Measurements from ENCODE around the gene KCNH3. TPM values are rescaled to one million over a fixed set of nuclear protein-coding genes. Genes with fewer than 3 reads are reported as not detected.

The KCNH3 gene
- total and polyA plus RNA-seq, 2 donors from 2014 or later: 1.4 to 2.8 TPM

DNA sequence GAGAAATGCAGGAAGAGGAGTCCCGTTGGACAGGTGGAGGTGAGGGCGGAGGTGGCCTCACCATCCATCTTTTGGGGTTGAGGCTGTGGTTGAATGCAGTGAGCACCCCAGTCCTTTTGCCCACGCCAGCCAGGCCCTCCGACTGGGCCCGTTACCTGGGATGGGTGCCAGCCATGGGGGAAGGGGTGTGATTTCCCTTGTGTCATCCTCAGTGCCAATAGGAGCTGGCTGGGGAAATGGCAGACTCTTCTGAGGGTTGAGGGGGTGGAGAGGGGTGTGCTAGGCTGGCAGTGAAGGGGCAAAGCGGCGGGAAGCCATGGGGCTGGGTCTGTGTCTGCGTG is 9.6 kb downstream of the KCNH3 start:
- no peaks in the 10 kb centered on the region for H3K36me3 ChIP-seq (ENCODE audit: control insufficient read depth in 2 of 3, insufficient read depth in 3 of 3, low read length in 3 of 3)
- H3K9me3 ChIP-seq (ENCODE audit: control insufficient read depth in 2 of 3, insufficient read depth in 1 of 3, low read length in 3 of 3): no peaks in the 10 kb centered on the region
- peaks cover 0 to 11% (median 0%) of the 10 kb centered on the region in 3 donors for H3K4me1 ChIP-seq (ENCODE audit: control insufficient read depth in 2 of 3, insufficient read depth in 2 of 3, low read depth in 1 of 3, low read length in 3 of 3)
- FAIRE-seq: no peak
- intact Hi-C loops (cut with DNase I): no loop called here
- H3K27me3 ChIP-seq (ENCODE audit: control insufficient read depth, insufficient read depth, low read length): peaks cover 5% of the 10 kb centered on the region
- H3K27ac ChIP-seq (ENCODE audit: low read depth in 2 of 2, low read length in 2 of 2): no peak overlapping the region
- no peak overlapping the region for H3K9ac ChIP-seq (ENCODE audit: low read length in 3 of 3)
- H3K4me3 ChIP-seq (ENCODE audit: low read length in 3 of 3): peak overlapping the region in 1 of 3 donors; percentile 39
- no peak for DNase-seq
- TF ChIP-seq CTCF (IDR thresholded peaks at IDR 0.05; ENCODE audit: borderline replicate concordance, extremely low read depth, insufficient read depth): no peak

DNA sequence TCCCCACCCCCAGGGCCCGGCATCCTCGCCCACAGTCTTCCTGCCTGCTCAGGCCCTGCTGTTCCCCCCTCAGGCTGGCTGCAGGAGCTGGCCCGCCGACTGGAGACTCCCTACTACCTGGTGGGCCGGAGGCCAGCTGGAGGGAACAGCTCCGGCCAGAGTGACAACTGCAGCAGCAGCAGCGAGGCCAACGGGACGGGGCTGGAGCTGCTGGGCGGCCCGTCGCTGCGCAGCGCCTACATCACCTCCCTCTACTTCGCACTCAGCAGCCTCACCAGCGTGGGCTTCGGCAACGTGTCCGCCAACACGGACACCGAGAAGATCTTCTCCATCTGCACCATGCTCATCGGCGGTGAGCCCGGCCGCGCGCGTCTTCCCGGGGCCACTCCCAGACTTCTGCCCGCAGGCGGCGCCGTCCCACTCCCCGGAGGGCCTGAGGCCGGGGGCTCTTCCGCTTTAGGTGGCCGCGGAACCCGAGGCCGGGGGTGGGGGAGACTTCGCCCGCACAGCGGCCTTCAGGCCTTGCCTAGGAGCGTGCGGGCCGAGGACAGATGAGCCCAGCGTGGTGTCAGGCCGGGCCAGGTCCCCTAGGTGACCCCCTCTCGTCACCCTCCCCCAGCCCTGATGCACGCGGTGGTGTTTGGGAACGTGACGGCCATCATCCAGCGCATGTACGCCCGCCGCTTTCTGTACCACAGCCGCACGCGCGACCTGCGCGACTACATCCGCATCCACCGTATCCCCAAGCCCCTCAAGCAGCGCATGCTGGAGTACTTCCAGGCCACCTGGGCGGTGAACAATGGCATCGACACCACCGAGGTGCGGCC is 10.2 kb downstream of the KCNH3 start:
- H3K27me3 ChIP-seq (ENCODE audit: control insufficient read depth, insufficient read depth, low read length): peaks cover 3% of the 10 kb centered on the region
- intact Hi-C loops (cut with DNase I): no loop called here

DNA sequence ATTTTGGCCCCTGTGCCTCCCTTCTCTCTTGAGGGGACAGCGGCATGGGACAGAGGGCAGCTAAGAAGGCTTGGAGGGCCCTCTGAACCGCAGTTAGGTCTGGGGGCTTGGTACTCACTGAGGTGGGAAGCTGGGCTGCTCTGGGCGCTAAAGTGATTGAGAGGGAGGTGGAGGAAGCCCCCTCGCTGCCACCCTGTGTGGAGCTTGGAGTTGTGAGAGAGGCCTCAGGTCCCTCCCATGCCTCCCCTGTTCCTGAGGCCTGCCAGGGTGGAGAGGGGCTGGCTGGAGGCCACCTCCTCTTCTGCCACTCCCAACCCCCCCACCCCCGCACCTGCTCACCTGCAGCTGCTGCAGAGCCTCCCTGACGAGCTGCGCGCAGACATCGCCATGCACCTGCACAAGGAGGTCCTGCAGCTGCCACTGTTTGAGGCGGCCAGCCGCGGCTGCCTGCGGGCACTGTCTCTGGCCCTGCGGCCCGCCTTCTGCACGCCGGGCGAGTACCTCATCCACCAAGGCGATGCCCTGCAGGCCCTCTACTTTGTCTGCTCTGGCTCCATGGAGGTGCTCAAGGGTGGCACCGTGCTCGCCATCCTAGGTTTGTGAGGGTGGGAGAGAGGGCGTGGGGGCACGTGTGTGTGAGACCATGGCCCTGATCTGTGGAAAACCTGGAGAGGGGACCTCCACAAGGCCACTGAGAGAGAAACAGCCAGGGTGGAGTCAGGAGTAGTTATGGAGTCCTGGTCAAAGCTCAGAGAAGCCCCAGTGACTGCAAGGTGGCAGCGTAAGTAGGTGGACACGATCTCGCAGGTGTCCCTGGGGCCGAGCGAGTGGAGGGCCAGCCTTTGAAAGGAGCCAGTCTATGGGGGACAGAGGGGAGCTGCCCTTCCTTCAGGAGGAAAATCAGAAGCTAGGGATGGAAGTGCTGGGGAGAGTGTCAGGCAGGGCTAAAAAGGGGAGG is 11.2 kb downstream of the KCNH3 start:
- Histone ChIP-seq H3K4me1 (ENCODE audit: control insufficient read depth in 2 of 3, insufficient read depth in 2 of 3, low read depth in 1 of 3, low read length in 3 of 3) (peaks cover 0 to 11% (median 0%) of the 10 kb centered on the region in 3 donors), H3K27ac (ENCODE audit: low read depth in 2 of 2, low read length in 2 of 2) (no peak overlapping the region), H3K36me3 (ENCODE audit: control insufficient read depth in 2 of 3, insufficient read depth in 3 of 3, low read length in 3 of 3) (no peaks in the 10 kb centered on the region), H3K9ac (ENCODE audit: low read length in 3 of 3) (no peak overlapping the region), H3K27me3 (ENCODE audit: control insufficient read depth, insufficient read depth, low read length) (peaks cover under 1% of the 10 kb centered on the region), H3K9me3 (ENCODE audit: control insufficient read depth in 2 of 3, insufficient read depth in 1 of 3, low read length in 3 of 3) (no peaks in the 10 kb centered on the region), H3K4me3 (ENCODE audit: low read length in 3 of 3) (no peak overlapping the region)
- TF ChIP-seq CTCF (IDR thresholded peaks at IDR 0.05; ENCODE audit: borderline replicate concordance, extremely low read depth, insufficient read depth): no peak
- no peak for FAIRE-seq
- intact Hi-C loops (cut with DNase I): no loop called here
- DNase-seq: peak in 2 of 5 donors; percentile 9 to 73

More for the DNA sequence above, 10.2 kb downstream of the KCNH3 start:
- Histone ChIP-seq H3K9me3 (ENCODE audit: control insufficient read depth in 2 of 3, insufficient read depth in 1 of 3, low read length in 3 of 3) (no peaks in the 10 kb centered on the region), H3K27ac (ENCODE audit: low read depth in 2 of 2, low read length in 2 of 2) (no peak overlapping the region), H3K36me3 (ENCODE audit: control insufficient read depth in 2 of 3, insufficient read depth in 3 of 3, low read length in 3 of 3) (no peaks in the 10 kb centered on the region), H3K4me1 (ENCODE audit: control insufficient read depth in 2 of 3, insufficient read depth in 2 of 3, low read depth in 1 of 3, low read length in 3 of 3) (peaks cover 0 to 11% (median 0%) of the 10 kb centered on the region in 3 donors), H3K9ac (ENCODE audit: low read length in 3 of 3) (peak overlapping the region in 1 of 3 donors; percentile 42), H3K4me3 (ENCODE audit: low read length in 3 of 3) (peak overlapping the region in 2 of 3 donors; percentile 39 to 46)
- no peak for TF ChIP-seq CTCF (IDR thresholded peaks at IDR 0.05; ENCODE audit: borderline replicate concordance, extremely low read depth, insufficient read depth)
- FAIRE-seq (no peak), DNase-seq (peak in 4 of 5 donors; percentile 48 to 81 (median 72))

Data from kidney (tissue), 14 donors.